Measurements from ENCODE around the gene WWOX. TPM values are rescaled to one million over a fixed set of nuclear protein-coding genes. Genes with fewer than 3 reads are reported as not detected.
"Not testable (repeated sequence)": the region's sequence is repeated elsewhere in the genome, so short reads cannot be mapped to it uniquely, and the experiment has no call there.

The WWOX gene
- total RNA-seq, 1 experiment from 2014 or later = 5.3 TPM

- in situ Hi-C loops (cut with HindIII; ENCODE audit: low pct_unique_long_range_greater_than_20kb, low sequenced_read_pairs) = no loop called here
- no peak for DNase-seq (ENCODE audit: low read depth, low spot score)
Observed at GRCh38 chr16:78675951-78676792, 576.7 kb downstream of the WWOX start.

GRCh38 chr16:78677181-78677731 lies 577.8 kb downstream of the WWOX start:
- no peak for DNase-seq (ENCODE audit: low read depth, low spot score)
- in situ Hi-C loops (cut with HindIII; ENCODE audit: low pct_unique_long_range_greater_than_20kb, low sequenced_read_pairs) = no loop called here

GRCh38 chr16:78679546-78679945 lies 580.1 kb downstream of the WWOX start:
- no peak for DNase-seq (ENCODE audit: low read depth, low spot score)
- in situ Hi-C loops (cut with HindIII; ENCODE audit: low pct_unique_long_range_greater_than_20kb, low sequenced_read_pairs) = no loop called here

GRCh38 chr16:78681743-78682142 lies 582.3 kb downstream of the WWOX start:
- DNase-seq (ENCODE audit: low read depth, low spot score) = no peak
- in situ Hi-C loops (cut with HindIII; ENCODE audit: low pct_unique_long_range_greater_than_20kb, low sequenced_read_pairs) = no loop called here

GRCh38 chr16:78684030-78684611 lies 584.7 kb downstream of the WWOX start:
- no peak for DNase-seq (ENCODE audit: low read depth, low spot score)
- in situ Hi-C loops (cut with HindIII; ENCODE audit: low pct_unique_long_range_greater_than_20kb, low sequenced_read_pairs) = no loop called here

GRCh38 chr16:78684655-78685375 lies 585.4 kb downstream of the WWOX start:
- DNase-seq (ENCODE audit: low read depth, low spot score) = no peak
- in situ Hi-C loops (cut with HindIII; ENCODE audit: low pct_unique_long_range_greater_than_20kb, low sequenced_read_pairs) = no loop called here

- no peak for DNase-seq (ENCODE audit: low read depth, low spot score)
- in situ Hi-C loops (cut with HindIII; ENCODE audit: low pct_unique_long_range_greater_than_20kb, low sequenced_read_pairs) = no loop called here
Observed at GRCh38 chr16:78686601-78687000, 587.1 kb downstream of the WWOX start.

GRCh38 chr16:78689028-78689427 lies 589.6 kb downstream of the WWOX start:
- in situ Hi-C loops (cut with HindIII; ENCODE audit: low pct_unique_long_range_greater_than_20kb, low sequenced_read_pairs) = no loop called here
- no peak for DNase-seq (ENCODE audit: low read depth, low spot score)

- in situ Hi-C loops (cut with HindIII; ENCODE audit: low pct_unique_long_range_greater_than_20kb, low sequenced_read_pairs) = no loop called here
- no peak for DNase-seq (ENCODE audit: low read depth, low spot score)
Observed at GRCh38 chr16:78689536-78689935, 590.1 kb downstream of the WWOX start.

GRCh38 chr16:78690510-78690909 lies 591.1 kb downstream of the WWOX start:
- DNase-seq (ENCODE audit: low read depth, low spot score) = no peak
- in situ Hi-C loops (cut with HindIII; ENCODE audit: low pct_unique_long_range_greater_than_20kb, low sequenced_read_pairs) = no loop called here

- in situ Hi-C loops (cut with HindIII; ENCODE audit: low pct_unique_long_range_greater_than_20kb, low sequenced_read_pairs) = not testable (repeated sequence)
Observed at GRCh38 chr16:78691746-78692145, 592.3 kb downstream of the WWOX start.

GRCh38 chr16:78693496-78693895 lies 594.0 kb downstream of the WWOX start:
- no peak for DNase-seq (ENCODE audit: low read depth, low spot score)
- in situ Hi-C loops (cut with HindIII; ENCODE audit: low pct_unique_long_range_greater_than_20kb, low sequenced_read_pairs) = no loop called here

More at GRCh38 chr16:78691746-78692145, 592.3 kb downstream of the WWOX start:
- not testable (repeated sequence) for DNase-seq (ENCODE audit: low read depth, low spot score)

GRCh38 chr16:78694414-78694813 lies 595.0 kb downstream of the WWOX start:
- no peak for DNase-seq (ENCODE audit: low read depth, low spot score)
- in situ Hi-C loops (cut with HindIII; ENCODE audit: low pct_unique_long_range_greater_than_20kb, low sequenced_read_pairs) = no loop called here

GRCh38 chr16:78695391-78695790 lies 595.9 kb downstream of the WWOX start:
- in situ Hi-C loops (cut with HindIII; ENCODE audit: low pct_unique_long_range_greater_than_20kb, low sequenced_read_pairs) = no loop called here
- no peak for DNase-seq (ENCODE audit: low read depth, low spot score)

- in situ Hi-C loops (cut with HindIII; ENCODE audit: low pct_unique_long_range_greater_than_20kb, low sequenced_read_pairs) = no loop called here
- no peak for DNase-seq (ENCODE audit: low read depth, low spot score)
Observed at GRCh38 chr16:78696797-78697196, 597.3 kb downstream of the WWOX start.

- in situ Hi-C loops (cut with HindIII; ENCODE audit: low pct_unique_long_range_greater_than_20kb, low sequenced_read_pairs) = no loop called here
Observed at GRCh38 chr16:78697426-78697825, 598.0 kb downstream of the WWOX start.

GRCh38 chr16:78703936-78704335 lies 604.5 kb downstream of the WWOX start:
- DNase-seq (ENCODE audit: low read depth, low spot score) = no peak
- in situ Hi-C loops (cut with HindIII; ENCODE audit: low pct_unique_long_range_greater_than_20kb, low sequenced_read_pairs) = no loop called here

More at GRCh38 chr16:78697426-78697825, 598.0 kb downstream of the WWOX start:
- no peak for DNase-seq (ENCODE audit: low read depth, low spot score)

- in situ Hi-C loops (cut with HindIII; ENCODE audit: low pct_unique_long_range_greater_than_20kb, low sequenced_read_pairs) = no loop called here
- no peak for DNase-seq (ENCODE audit: low read depth, low spot score)
Observed at GRCh38 chr16:78704416-78704815, 605.0 kb downstream of the WWOX start.
